ENCODE measurements around the gene AAGAB. TPM values are rescaled to one million over a fixed set of nuclear protein-coding genes. Genes with fewer than 3 reads are reported as not detected.

AAGAB gene
- total RNA-seq, 1 experiment from 2014 or later = 102 TPM

DNA sequence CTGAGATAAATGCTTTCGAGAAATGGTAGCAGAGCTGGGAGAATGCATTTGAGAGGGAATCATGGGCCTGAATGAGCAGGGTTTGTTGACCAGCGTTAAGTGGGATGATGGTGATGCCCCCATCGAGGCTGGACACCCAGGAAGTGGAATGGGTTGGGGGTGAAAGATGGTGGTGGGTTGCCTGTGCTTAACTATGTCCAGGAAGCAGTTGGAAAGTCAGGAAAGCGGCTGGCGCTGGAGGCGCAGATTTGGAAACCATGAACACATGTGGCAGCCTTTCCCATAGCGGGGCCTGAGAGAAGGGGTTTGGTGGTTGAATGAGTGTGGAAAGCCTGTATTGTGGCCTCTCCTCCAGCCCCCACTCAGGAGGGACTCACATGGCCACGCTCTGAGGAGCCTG is 80.7 kb downstream of the AAGAB start:
- Histone ChIP-seq H3K4me3 (ENCODE audit: low read depth in 2 of 2, low read length in 2 of 2) (no peak overlapping the region), H3K9me3 (ENCODE audit: control insufficient read depth, insufficient read depth, low read depth, low read length) (no peaks in the 10 kb centered on the region), H3K36me3 (ENCODE audit: control insufficient read depth, insufficient read depth, low read length) (peaks cover 40% of the 10 kb centered on the region), H3K27ac (ENCODE audit: low read length) (peak overlapping the region; percentile 94), H3K4me1 (ENCODE audit: control insufficient read depth, insufficient read depth, low read length) (peaks cover 100% of the 10 kb centered on the region), H3K27me3 (ENCODE audit: control insufficient read depth, insufficient read depth, low read length) (no peaks in the 10 kb centered on the region)
- in situ Hi-C loops (cut with HindIII; ENCODE audit: low pct_unique_long_range_greater_than_20kb, low sequenced_read_pairs) (no loop called here), intact Hi-C loops (cut with micrococcal nuclease; ENCODE audit: unreplicated experiment) (no loop called here)
- CTCF ChIA-PET = no interaction called here
- TF ChIP-seq POLR2AphosphoS5 (IDR thresholded peaks at IDR 0.05; ENCODE audit: low read depth, low read length) (no peak), TCF7L2 (IDR thresholded peaks at IDR 0.05; ENCODE audit: low read depth, low read length) (no peak), SIN3A (IDR thresholded peaks at IDR 0.05; ENCODE audit: borderline replicate concordance, insufficient read depth, low read depth, low read length) (no peak)
- TF ChIP-seq, protein P1, sequence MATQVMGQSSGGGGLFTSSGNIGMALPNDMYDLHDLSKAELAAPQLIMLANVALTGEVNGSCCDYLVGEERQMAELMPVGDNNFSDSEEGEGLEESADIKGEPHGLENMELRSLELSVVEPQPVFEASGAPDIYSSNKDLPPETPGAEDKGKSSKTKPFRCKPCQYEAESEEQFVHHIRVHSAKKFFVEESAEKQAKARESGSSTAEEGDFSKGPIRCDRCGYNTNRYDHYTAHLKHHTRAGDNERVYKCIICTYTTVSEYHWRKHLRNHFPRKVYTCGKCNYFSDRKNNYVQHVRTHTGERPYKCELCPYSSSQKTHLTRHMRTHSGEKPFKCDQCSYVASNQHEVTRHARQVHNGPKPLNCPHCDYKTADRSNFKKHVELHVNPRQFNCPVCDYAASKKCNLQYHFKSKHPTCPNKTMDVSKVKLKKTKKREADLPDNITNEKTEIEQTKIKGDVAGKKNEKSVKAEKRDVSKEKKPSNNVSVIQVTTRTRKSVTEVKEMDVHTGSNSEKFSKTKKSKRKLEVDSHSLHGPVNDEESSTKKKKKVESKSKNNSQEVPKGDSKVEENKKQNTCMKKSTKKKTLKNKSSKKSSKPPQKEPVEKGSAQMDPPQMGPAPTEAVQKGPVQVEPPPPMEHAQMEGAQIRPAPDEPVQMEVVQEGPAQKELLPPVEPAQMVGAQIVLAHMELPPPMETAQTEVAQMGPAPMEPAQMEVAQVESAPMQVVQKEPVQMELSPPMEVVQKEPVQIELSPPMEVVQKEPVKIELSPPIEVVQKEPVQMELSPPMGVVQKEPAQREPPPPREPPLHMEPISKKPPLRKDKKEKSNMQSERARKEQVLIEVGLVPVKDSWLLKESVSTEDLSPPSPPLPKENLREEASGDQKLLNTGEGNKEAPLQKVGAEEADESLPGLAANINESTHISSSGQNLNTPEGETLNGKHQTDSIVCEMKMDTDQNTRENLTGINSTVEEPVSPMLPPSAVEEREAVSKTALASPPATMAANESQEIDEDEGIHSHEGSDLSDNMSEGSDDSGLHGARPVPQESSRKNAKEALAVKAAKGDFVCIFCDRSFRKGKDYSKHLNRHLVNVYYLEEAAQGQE (IDR thresholded peaks at IDR 0.05; ENCODE audit: insufficient read depth in 1 of 2, low read depth in 2 of 2, low read length in 1 of 2) = no peak
- TF ChIP-seq, protein P2, sequence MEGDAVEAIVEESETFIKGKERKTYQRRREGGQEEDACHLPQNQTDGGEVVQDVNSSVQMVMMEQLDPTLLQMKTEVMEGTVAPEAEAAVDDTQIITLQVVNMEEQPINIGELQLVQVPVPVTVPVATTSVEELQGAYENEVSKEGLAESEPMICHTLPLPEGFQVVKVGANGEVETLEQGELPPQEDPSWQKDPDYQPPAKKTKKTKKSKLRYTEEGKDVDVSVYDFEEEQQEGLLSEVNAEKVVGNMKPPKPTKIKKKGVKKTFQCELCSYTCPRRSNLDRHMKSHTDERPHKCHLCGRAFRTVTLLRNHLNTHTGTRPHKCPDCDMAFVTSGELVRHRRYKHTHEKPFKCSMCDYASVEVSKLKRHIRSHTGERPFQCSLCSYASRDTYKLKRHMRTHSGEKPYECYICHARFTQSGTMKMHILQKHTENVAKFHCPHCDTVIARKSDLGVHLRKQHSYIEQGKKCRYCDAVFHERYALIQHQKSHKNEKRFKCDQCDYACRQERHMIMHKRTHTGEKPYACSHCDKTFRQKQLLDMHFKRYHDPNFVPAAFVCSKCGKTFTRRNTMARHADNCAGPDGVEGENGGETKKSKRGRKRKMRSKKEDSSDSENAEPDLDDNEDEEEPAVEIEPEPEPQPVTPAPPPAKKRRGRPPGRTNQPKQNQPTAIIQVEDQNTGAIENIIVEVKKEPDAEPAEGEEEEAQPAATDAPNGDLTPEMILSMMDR (IDR thresholded peaks at IDR 0.05) = no peak
- ATAC-seq = no peak
- no TSS peak for BruUV-seq (replicated peaks)
- POLR2A ChIA-PET = interaction anchor here (0.5 to 0.6 kb wide), 2 partner anchors 48 to 127 kb away, joined by 3 to 4 read pairs; no protein-coding TSS in a partner anchor
- DNase-seq (ENCODE audit: low read depth, low spot score) = no peak

DNA sequence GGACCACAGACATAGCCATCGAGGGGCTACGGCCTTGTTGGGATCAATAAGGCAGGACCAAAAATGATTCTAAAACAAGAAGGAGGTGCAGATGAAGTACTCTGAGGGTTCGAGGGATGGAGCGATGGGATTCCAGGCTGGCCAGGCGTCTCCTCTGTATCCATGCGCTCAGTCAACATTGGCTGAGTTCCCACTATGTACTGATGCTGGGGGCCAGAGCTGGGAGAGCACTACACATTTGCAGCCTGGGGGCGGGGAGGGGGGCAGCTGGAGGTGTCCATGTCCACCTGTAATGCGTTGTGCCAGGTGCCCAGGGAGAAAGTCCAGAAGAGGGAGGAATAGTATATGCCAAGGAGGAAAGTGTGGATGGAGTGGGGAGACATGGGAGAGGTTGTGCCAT is 81.5 kb downstream of the AAGAB start:
- no peak overlapping the region for H3K4me3 ChIP-seq (ENCODE audit: low read depth in 2 of 2, low read length in 2 of 2)
- no TSS peak for BruUV-seq (replicated peaks)
- peaks cover 40% of the 10 kb centered on the region for H3K36me3 ChIP-seq (ENCODE audit: control insufficient read depth, insufficient read depth, low read length)
- ATAC-seq (no peak), DNase-seq (ENCODE audit: low read depth, low spot score) (no peak)
- peaks cover 100% of the 10 kb centered on the region for H3K4me1 ChIP-seq (ENCODE audit: control insufficient read depth, insufficient read depth, low read length)
- intact Hi-C loops (cut with micrococcal nuclease; ENCODE audit: unreplicated experiment) = no loop called here
- CTCF ChIA-PET = no interaction called here
- H3K27ac ChIP-seq (ENCODE audit: low read length) = peak overlapping the region; percentile 94
- in situ Hi-C loops (cut with HindIII; ENCODE audit: low pct_unique_long_range_greater_than_20kb, low sequenced_read_pairs) = no loop called here
- no peaks in the 10 kb centered on the region for H3K27me3 ChIP-seq (ENCODE audit: control insufficient read depth, insufficient read depth, low read length)
- TF ChIP-seq POLR2AphosphoS5 (IDR thresholded peaks at IDR 0.05; ENCODE audit: low read depth, low read length) (no peak), SIN3A (IDR thresholded peaks at IDR 0.05; ENCODE audit: borderline replicate concordance, insufficient read depth, low read depth, low read length) (no peak), TCF7L2 (IDR thresholded peaks at IDR 0.05; ENCODE audit: low read depth, low read length) (no peak)
- TF ChIP-seq, protein P2 (IDR thresholded peaks at IDR 0.05) = no peak
- TF ChIP-seq, protein P1 (IDR thresholded peaks at IDR 0.05; ENCODE audit: insufficient read depth in 1 of 2, low read depth in 2 of 2, low read length in 1 of 2) = no peak
- no peaks in the 10 kb centered on the region for H3K9me3 ChIP-seq (ENCODE audit: control insufficient read depth, insufficient read depth, low read depth, low read length)
- POLR2A ChIA-PET = no interaction called here

Data from Panc1 (cell line).